Stimulated activated CD8-positive, alpha-beta memory T cell treated with anti-CD3 and anti-CD28 coated beads, Interleukin-2, amount 100 ng/mL, for 48 hours (primary cell): ENCODE results near the gene EPHB6.
A peak's percentile ranks its signal among the peaks of the same experiment; 100 is the strongest.

ENCODE experiments used
- DNase-seq, 2 donors: peaks; one replicate each; pipeline ENCODE4 v3.0.0-alpha.2; 2020; ENCODE audit warnings: low read depth in 2 of 2

The EPHB6 gene, protein sequence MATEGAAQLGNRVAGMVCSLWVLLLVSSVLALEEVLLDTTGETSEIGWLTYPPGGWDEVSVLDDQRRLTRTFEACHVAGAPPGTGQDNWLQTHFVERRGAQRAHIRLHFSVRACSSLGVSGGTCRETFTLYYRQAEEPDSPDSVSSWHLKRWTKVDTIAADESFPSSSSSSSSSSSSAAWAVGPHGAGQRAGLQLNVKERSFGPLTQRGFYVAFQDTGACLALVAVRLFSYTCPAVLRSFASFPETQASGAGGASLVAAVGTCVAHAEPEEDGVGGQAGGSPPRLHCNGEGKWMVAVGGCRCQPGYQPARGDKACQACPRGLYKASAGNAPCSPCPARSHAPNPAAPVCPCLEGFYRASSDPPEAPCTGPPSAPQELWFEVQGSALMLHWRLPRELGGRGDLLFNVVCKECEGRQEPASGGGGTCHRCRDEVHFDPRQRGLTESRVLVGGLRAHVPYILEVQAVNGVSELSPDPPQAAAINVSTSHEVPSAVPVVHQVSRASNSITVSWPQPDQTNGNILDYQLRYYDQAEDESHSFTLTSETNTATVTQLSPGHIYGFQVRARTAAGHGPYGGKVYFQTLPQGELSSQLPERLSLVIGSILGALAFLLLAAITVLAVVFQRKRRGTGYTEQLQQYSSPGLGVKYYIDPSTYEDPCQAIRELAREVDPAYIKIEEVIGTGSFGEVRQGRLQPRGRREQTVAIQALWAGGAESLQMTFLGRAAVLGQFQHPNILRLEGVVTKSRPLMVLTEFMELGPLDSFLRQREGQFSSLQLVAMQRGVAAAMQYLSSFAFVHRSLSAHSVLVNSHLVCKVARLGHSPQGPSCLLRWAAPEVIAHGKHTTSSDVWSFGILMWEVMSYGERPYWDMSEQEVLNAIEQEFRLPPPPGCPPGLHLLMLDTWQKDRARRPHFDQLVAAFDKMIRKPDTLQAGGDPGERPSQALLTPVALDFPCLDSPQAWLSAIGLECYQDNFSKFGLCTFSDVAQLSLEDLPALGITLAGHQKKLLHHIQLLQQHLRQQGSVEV

GRCh38 chr7:142854372-142855113, at the start of gene EPHB6:
EPHB6 (plus strand) TSS chr7:142855076; CDS start chr7:142863228, 8,152 bp downstream.
- DNase-seq: peak; percentile 50 to 59

DNA sequence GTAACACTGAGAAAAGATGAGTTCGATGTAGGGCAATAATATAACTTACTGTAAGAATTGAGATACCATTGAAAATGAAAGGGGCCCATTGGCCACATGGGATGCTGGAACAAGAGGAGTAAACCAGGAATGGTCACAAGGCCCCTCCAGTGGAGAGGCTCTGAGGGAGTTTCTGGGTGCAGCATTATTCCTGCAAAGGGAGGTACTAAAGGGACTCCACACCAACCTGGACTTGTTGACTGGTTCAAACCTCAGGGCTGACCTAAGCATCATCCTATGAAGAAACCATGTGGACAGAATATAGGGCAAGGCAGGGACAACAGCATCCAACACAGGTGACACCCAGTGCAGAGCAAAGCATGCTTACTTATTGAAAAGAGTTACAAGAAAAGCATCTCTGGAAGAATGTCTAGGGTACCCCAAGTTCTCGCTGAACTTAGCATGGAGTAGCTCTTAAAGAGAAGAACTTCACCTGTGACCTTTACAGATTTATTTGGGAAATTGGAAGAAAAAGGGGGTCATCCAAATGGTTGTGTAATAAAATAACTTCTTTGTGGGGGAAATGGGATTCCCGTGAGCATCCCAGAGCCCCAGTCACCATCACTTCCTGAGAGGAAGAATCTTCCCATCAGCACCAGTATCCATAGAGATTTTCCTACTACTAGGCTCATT, 49.4 kb upstream of the EPHB6 start:
- no peak for DNase-seq

GRCh38 chr7:142806022-142806356, 48.9 kb upstream of the EPHB6 start:
- DNase-seq: no peak

DNA sequence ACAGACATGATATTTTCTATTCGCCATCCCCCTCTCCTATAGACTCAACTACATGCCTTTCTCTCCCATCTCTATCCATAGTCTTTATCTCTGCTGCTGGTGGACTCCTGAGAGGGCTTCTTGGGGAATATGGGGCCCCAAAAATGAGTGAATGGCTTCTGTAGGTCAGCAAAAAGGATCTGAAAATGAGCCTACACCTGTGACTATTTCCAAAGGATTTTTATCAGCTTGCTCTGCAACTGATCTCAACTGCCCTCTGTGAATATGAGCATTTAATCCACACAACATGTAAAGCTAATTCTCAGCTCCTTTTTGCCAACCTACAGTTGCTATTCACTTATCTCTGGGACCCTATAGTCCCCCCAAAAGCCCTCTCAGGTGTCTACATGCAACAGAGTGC, 47.9 kb upstream of the EPHB6 start:
- no peak for DNase-seq

DNA sequence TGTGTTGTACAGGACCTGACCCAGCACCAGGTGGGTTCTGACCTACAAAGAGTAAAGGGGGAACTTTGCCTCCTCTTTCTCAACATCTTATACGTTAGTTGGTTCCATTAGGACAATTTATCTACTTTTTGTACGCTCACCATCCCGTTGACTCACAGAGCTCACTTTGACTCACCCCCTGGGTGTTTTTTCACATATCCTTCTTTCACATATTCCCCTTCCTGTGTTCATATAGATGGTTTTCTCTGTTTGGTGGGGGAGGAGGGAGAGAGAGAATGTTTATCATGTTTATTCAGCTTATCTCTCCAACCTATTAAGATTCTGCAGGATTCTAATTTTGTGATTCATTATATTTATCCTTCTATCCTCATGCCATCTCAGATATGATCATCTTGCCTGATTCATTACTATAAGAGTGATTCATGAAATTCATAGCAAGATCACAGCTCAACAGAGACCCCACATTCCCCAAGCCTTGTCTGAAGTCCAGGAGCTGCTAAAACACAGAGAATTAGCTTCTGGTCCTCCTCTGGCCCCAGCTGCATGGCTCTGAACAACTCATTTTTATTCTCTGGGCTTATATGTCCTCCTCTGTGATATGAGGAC, 46.9 kb upstream of the EPHB6 start:
- no peak for DNase-seq

DNA sequence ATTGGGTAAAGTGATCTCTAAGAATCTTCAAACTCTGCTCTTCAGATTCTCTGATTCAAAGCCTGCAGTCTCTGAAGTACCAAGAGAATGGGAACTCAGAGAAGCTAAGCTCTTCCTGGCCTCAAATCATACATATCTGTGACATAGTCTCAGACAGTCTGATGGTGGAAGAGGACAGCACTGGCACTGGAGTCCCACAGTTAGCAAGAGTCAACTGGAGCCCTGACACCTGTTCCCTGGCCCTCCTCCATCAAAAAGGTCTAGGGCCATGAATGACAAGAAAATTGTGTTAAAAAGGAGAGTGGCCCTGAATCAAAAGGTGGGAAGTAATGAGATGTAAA, 46.4 kb upstream of the EPHB6 start:
- DNase-seq: no peak

GRCh38 chr7:142808802-142809583, 45.9 kb upstream of the EPHB6 start:
- peak; percentile 78 to 89 for DNase-seq

DNA sequence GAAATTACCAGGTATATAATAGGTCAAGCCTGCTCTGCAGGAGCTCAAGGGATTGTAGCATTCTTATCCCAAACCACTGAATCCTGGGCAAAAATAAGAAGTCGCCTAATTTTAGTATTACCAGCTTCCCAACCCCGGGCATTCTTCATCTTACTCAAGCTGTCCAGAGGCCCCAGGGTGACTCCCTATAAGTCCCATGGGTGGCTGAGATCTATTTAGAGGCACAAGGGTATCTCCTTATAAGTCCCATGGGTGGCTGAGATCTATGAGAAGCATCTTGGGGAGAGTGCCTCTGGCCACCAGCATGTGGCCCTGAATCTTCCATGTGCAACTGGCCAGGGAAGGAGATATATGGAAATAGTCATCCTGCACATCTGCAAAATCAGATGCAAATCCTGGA, 45.2 kb upstream of the EPHB6 start:
- no peak for DNase-seq

GRCh38 chr7:142811154-142811737, 43.6 kb upstream of the EPHB6 start:
- no peak for DNase-seq

DNA sequence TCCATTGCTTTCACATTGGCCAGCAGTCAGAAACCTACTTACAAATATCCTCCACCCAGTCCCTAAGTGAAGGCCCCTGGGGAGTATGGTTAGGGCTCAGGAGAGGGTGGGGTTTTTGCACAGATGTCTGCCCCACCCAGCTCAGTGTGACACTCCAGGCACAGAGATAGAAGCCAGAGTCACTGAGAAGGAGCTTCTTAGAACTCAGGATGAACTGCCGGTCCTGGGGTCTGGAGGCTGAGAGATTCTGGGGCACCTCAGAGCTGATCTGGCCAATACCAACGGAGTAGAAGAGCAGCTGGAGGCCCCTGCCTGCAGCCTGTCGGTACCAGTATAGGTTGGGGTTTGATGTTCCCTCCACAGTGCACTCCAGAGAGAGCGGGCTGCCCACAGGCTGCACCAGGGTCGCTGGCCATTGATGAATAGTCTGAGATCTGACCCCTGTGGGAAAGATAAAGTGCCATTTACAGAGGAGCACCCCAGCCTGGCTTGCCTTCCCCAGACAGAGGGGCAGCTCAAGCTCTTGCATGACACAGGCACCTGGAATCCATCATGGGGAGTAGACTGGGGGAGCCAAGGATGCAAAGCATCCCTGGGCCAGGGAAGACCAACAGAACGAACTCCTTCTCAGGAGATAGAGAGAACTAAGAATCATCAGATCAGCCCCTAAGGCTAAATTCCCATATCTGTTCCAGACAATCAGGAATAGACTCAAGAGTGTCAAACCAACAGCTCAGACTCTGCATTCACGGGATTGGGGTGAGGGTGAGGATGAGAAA, 42.2 kb upstream of the EPHB6 start:
- DNase-seq: no peak

- DNase-seq: no peak
Measured at GRCh38 chr7:142813226-142813625, 41.6 kb upstream of the EPHB6 start.

GRCh38 chr7:142813699-142814098, 41.2 kb upstream of the EPHB6 start:
- no peak for DNase-seq

- no peak for DNase-seq
Measured at GRCh38 chr7:142814451-142814850, 40.4 kb upstream of the EPHB6 start.

GRCh38 chr7:142815134-142815533, 39.7 kb upstream of the EPHB6 start:
- no peak for DNase-seq

DNA sequence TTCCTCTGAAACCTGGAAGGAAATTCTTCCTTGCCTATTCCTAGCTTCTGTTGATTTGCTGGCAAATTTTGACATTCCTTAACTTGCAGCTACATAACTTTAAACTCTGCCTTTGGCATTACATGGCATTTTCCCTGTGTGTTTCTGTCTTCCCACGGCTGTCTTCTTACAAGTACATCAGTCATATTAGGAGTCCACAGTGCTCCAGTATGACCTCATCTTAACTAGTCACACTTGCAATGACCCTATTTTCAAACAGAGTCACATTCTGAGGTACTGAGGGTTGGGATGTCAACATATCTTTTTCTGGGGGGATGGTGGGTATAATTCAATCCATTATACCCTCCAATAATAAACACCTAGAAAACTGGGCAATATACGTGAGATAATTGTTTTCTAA, 37.4 kb upstream of the EPHB6 start:
- DNase-seq: no peak

- no peak for DNase-seq
Measured at GRCh38 chr7:142819530-142819929, 35.3 kb upstream of the EPHB6 start.

DNA sequence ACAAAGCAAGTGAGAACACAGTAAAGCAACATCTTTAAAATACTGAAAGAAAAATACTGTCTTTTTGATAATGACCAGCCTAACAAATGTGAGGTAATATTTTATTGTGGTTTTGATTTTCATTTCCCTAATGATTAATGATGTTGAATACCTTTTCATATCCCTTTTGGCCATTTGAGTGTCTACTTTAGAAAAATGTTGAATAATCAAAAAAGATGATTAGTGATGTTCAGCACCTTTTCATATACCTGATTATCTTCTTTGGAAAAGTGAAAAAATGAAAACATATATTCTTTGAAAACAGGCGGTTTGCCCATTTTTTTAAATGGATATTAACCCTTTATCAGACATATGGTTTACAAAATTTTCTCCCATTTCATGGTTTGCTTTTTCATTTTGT, 32.2 kb upstream of the EPHB6 start:
- no peak for DNase-seq

- no peak for DNase-seq
Measured at GRCh38 chr7:142827951-142828500, 26.9 kb upstream of the EPHB6 start.

DNA sequence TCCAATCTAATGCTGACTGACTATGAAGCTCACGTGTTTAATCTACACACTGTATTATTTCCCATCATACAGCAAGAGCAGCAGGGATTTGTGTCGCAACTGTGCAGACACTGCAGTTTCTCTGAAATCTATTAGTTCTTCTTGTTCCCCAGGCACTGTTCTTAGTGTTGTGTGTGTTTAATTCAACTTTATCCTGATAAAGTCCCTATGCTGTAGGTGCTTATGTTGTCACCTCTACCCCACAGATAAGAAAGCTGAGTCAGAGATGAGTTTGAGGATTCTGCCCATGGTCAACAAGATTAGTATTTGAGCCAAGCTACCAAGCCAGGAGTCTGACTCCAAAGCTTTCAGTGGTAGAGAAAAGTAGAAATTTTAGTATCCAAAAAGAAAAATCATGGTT, 22.5 kb upstream of the EPHB6 start:
- DNase-seq: no peak
